A549 (cell line): Measurements from ENCODE around the gene MT2A. TPM values are rescaled to one million over a fixed set of nuclear protein-coding genes. Genes with fewer than 3 reads are reported as not detected.

Source experiments
- ATAC-seq, 2 experiments: fragments of 200-7000 bp in 1 of 2; fragments of >200 bp in 1 of 2; cut with Nextera tagmentation in 1 of 2; cut with Tn5 transposase in 1 of 2; 3 replicates each; pipeline versions ENCODE4 v1.8.0 to v1.9.1; 2018 to 2020; ENCODE audit warnings: mild to moderate bottlenecking in 1 of 2, moderate library complexity in 1 of 2
- CTCF ChIA-PET: fragments of 300-600 bp; sonication (Branson Sonifier 250); formaldehyde crosslinking; extraction: SDS; loops from one replicate; lab custom pipeline; 2021; ENCODE audit warnings: antibody characterized with exemption, inconsistent platforms; lab: Yijun Ruan, JAX
- POLR2A ChIA-PET: fragments of 350-600 bp; formaldehyde crosslinking; extraction: SDS; loops from one replicate; lab custom pipeline; 2021; ENCODE audit warnings: antibody characterized with exemption, inconsistent platforms; lab: Yijun Ruan, JAX
- DNase-seq, 2 experiments: peaks; one replicate each; pipeline versions ENCODE4 v3.0.0 to v3.0.0-alpha.2; 2011 to 2016; ENCODE audit warnings: low read depth in 1 of 2, low spot score in 1 of 2
- FAIRE-seq: peaks from 2 replicates; lab custom pipeline; 2011; peaks lifted over from hg19 to GRCh38; lab: Jason Lieb, UNC
- H3K27ac ChIP-seq, 2 experiments: fragments of >200 bp; sonication (Bioruptor Twin); formaldehyde crosslinking; 3 replicates each; pipeline ENCODE4 v1.5.1; 2016 to 2017
- H3K4me1 ChIP-seq: fragments of >200 bp; sonication (Bioruptor Twin); formaldehyde crosslinking; 3 replicates; pipeline ENCODE4 v1.6.1; 2016
- H3K4me2 ChIP-seq: fragments of >200 bp; sonication (Bioruptor Twin); formaldehyde crosslinking; 3 replicates; pipeline ENCODE4 v1.6.1; 2016
- H3K4me3 ChIP-seq: fragments of >200 bp; sonication (Bioruptor Twin); formaldehyde crosslinking; 3 replicates; pipeline ENCODE4 v1.5.1; 2016
- H3K9me3 ChIP-seq: fragments of >200 bp; sonication (Bioruptor Twin); formaldehyde crosslinking; 3 replicates; pipeline ENCODE4 v1.6.1; 2016
- BCL3 ChIP-seq: fragments of >200 bp; sonication (Bioruptor Twin); formaldehyde crosslinking; IDR thresholded peaks from 3 replicates; pipeline ENCODE4 v1.6.1; 2016
- CHD2 ChIP-seq: fragments of 150-350 bp; IDR thresholded peaks from 2 replicates; pipeline ENCODE4 v1.6.1; 2014; ENCODE audit warnings: low read length; ENCODE audit not compliant: partially characterized antibody
- CHD4 ChIP-seq: fragments of 200-600 bp; sonication (generic); IDR thresholded peaks from 2 replicates; pipeline ENCODE4 v1.6.1; 2016; ENCODE audit warnings: antibody characterized with exemption, mild to moderate bottlenecking, borderline replicate concordance
- EHF ChIP-seq: fragments of 250-450 bp; sonication (Bioruptor Pico); IDR thresholded peaks from 2 replicates; pipeline ENCODE4 v1.5.0; 2020; ENCODE audit warnings: mild to moderate bottlenecking
- EHMT2 ChIP-seq: fragments of 200-600 bp; sonication (generic); IDR thresholded peaks from 2 replicates; pipeline ENCODE4 v1.6.1; 2016; ENCODE audit warnings: antibody characterized with exemption, low read depth, mild to moderate bottlenecking, moderate library complexity
- EP300 ChIP-seq, 2 experiments: fragments of >200 bp; sonication (Bioruptor Twin); formaldehyde crosslinking; IDR thresholded peaks; 2 replicates in 1 of 2; 3 replicates in 1 of 2; pipeline ENCODE4 v1.6.1; 2016 to 2017
- ESRRA ChIP-seq: fragments of 150-350 bp; IDR thresholded peaks from 2 replicates; pipeline ENCODE4 v1.6.1; 2014; ENCODE audit warnings: mild to moderate bottlenecking, low read length, borderline replicate concordance
- GATA3 ChIP-seq: IDR thresholded peaks from 2 replicates; pipeline ENCODE4 v1.6.1; 2012; ENCODE audit warnings: borderline replicate concordance
- HES2 ChIP-seq: fragments of >200 bp; sonication (Bioruptor Twin); formaldehyde crosslinking; IDR thresholded peaks from 2 replicates; pipeline ENCODE4 v1.6.1; 2016
- HOXB5 ChIP-seq: fragments of 250-450 bp; sonication (Bioruptor Pico); IDR thresholded peaks from 2 replicates; pipeline ENCODE4 v1.5.0; 2020; ENCODE audit warnings: mild to moderate bottlenecking, moderate library complexity
- KDM1A ChIP-seq: fragments of 200-600 bp; sonication (generic); IDR thresholded peaks from 2 replicates; pipeline ENCODE4 v1.6.1; 2016; ENCODE audit warnings: low read depth, mild to moderate bottlenecking
- MAFK ChIP-seq: fragments of 450-650 bp; IDR thresholded peaks from 2 replicates; pipeline ENCODE4 v1.6.1; 2014; ENCODE audit not compliant: partially characterized antibody
- MAZ ChIP-seq: fragments of 150-350 bp; IDR thresholded peaks from 2 replicates; pipeline ENCODE4 v1.6.1; 2014; ENCODE audit warnings: antibody characterized with exemption, low read depth, low read length, borderline replicate concordance
- NFE2L2 ChIP-seq: fragments of 150-350 bp; conservative IDR thresholded peaks from 2 replicates; pipeline ENCODE4 v1.6.1; 2014; ENCODE audit warnings: low read length
- NPAS2 ChIP-seq: fragments of 250-450 bp; sonication (Bioruptor Pico); IDR thresholded peaks from 2 replicates; pipeline ENCODE4 v1.8.0; 2022; ENCODE audit warnings: mild to moderate bottlenecking, moderate library complexity, borderline replicate concordance
- NR3C1 ChIP-seq: fragments of >200 bp; sonication (Bioruptor Twin); formaldehyde crosslinking; IDR thresholded peaks from 3 replicates; pipeline ENCODE4 v1.6.1; 2017
- POLR2AphosphoS2 ChIP-seq: conservative IDR thresholded peaks from 2 replicates; pipeline ENCODE4 v1.6.1; 2012; ENCODE audit warnings: low read length, improper control_type of control experiment, inconsistent platforms
- RAD21 ChIP-seq, 2 experiments: fragments of >200 bp in 1 of 2; sonication (Bioruptor Twin) in 1 of 2; formaldehyde crosslinking in 1 of 2; IDR thresholded peaks in 1 of 2; conservative IDR thresholded peaks in 1 of 2; 2 replicates in 1 of 2; 3 replicates in 1 of 2; pipeline ENCODE4 v1.6.1; 2012 to 2018; ENCODE audit warnings: inconsistent platforms in 1 of 2
- RCOR1 ChIP-seq: fragments of 150-350 bp; IDR thresholded peaks from 2 replicates; pipeline ENCODE4 v1.6.1; 2014; ENCODE audit warnings: antibody characterized with exemption, low read length, low read depth
- RFX5 ChIP-seq: fragments of 450-650 bp; IDR thresholded peaks from 2 replicates; pipeline ENCODE4 v1.7.1; 2014; ENCODE audit warnings: antibody characterized with exemption, mild to moderate bottlenecking, moderate library complexity
- RNF2 ChIP-seq: fragments of 200-600 bp; sonication (generic); IDR thresholded peaks from 2 replicates; pipeline ENCODE4 v1.6.1; 2016; ENCODE audit warnings: low read depth, mild to moderate bottlenecking, antibody characterized with exemption, moderate library complexity, borderline replicate concordance
- SMC3 ChIP-seq: fragments of >200 bp; sonication (Bioruptor Twin); formaldehyde crosslinking; IDR thresholded peaks from 3 replicates; pipeline ENCODE4 v1.6.1; 2018; ENCODE audit warnings: inconsistent platforms
- TFCP2L1 ChIP-seq: fragments of 250-450 bp; sonication (Bioruptor Pico); IDR thresholded peaks from 2 replicates; pipeline ENCODE4 v1.5.0; 2021; ENCODE audit warnings: mild to moderate bottlenecking
- TP53 ChIP-seq: fragments of 250-450 bp; sonication (Bioruptor Pico); IDR thresholded peaks from 2 replicates; pipeline ENCODE4 v1.5.0; 2021; ENCODE audit warnings: mild to moderate bottlenecking, moderate library complexity
- WGBS: methylation state at CpG from one replicate; pipeline ENCODE4 v1.1.6; 2017; ENCODE audit errors: missing lambda C conversion rate; 5-methylcytosine and 5-hydroxymethylcytosine counted together
- polyA plus RNA-seq, 4 experiments: library from polyadenylated mRNA; depleted of rRNA in 3 of 4; stranded (reverse); fragments of >200 nt; fragmentation: RNase III in 1 of 4; extraction: RNeasy Plus Mini Kit Qiagen cat#74134 plus additional on column Dnase treatment in 1 of 4; gene quantifications; 2 replicates in 3 of 4; 3 replicates in 1 of 4; pipeline ENCODE4 v1.2.3, GENCODE V29; 2011 to 2017
- TF ChIP-seq, protein P1 (sequence below): fragments of 150-350 bp; IDR thresholded peaks from 2 replicates; pipeline ENCODE4 v1.6.1; 2014; ENCODE audit warnings: low read depth, mild to moderate bottlenecking, low read length
- TF ChIP-seq, protein P2 (sequence below): fragments of >200 bp; sonication (Bioruptor Twin); formaldehyde crosslinking; IDR thresholded peaks from 3 replicates; pipeline ENCODE4 v1.5.1; 2016
- TF ChIP-seq, protein P3 (sequence below): IDR thresholded peaks from 2 replicates; pipeline ENCODE4 v1.6.1; 2012
- TF ChIP-seq, protein P4 (sequence below): IDR thresholded peaks from 2 replicates; pipeline ENCODE4 v1.6.1; 2012; ENCODE audit warnings: low read depth, borderline replicate concordance
- TF ChIP-seq, protein P5 (sequence below): fragments of 250-450 bp; sonication (Bioruptor Pico); IDR thresholded peaks from 2 replicates; pipeline ENCODE4 v1.5.0; 2021; ENCODE audit warnings: mild to moderate bottlenecking, moderate library complexity, borderline replicate concordance

MT2A gene
- polyA plus RNA-seq, 2 of the 4 experiments (the other 2 are of a cell fraction) = 39.1 to 305 TPM

DNA sequence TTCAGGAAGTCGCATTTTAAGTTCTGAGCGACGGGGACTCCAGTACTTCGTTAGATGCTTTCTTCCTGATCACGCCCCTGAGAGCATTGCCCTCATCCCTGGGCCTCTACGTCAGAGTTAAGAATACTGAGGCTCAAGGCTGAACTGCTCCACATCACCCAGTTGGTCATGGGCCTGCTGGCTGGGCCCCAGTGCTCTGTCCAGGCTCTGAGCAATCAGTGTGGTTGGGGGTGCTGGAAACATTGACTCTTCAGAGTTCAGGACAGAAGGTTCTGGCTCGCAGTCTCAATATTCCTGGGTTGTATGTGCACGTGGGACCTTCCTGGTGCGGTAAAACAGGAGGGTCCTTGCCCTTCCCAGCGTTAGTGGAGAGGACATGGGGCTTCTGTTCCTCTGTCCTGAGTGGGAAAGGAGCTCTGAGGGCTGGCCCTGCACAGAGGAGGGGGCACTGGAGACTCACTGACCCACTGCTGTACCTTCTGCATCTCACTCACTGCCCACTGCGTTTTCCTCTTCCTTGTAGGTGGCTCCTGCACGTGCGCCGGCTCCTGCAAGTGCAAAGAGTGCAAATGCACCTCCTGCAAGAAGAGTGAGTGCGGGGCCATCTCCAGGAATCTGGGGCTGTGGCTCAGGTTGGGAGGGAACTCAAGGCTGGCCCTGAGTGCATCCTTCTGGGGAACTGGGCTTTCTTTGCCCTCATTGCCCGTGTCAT lies 17.7 kb downstream of the MT2A start:
- H3K4me3 ChIP-seq = no peak overlapping the region
- no peaks in the 10 kb centered on the region for H3K9me3 ChIP-seq
- DNase-seq = no peak
- H3K4me1 ChIP-seq = peaks cover 14% of the 10 kb centered on the region
- no peak overlapping the region for H3K4me2 ChIP-seq
- ChIA-PET POLR2A (interaction anchor here (1.7 kb wide), 1 partner anchor 17 kb away, joined by 19 read pairs; the partner anchor contains the start of gene MT2A), CTCF (interaction anchor here (0.8 to 5.3 kb wide), 7 partner anchors 13 to 112 kb away, joined by 3 to 18 read pairs (median 3); partner anchors contain the start of gene MT1A)
- peak overlapping the region in 1 of 2 experiments; percentile 86; a peak in 4 of 6 replicates for H3K27ac ChIP-seq
- WGBS = 91% methylated on average over 16 of the region's 16 CpGs
- FAIRE-seq = no peak
- peak; percentile 15 to 22; a peak in 2 of 6 replicates for ATAC-seq
- TF ChIP-seq BCL3 = no peak
- TF ChIP-seq SMC3 = no peak
- TF ChIP-seq CHD4 = no peak
- no peak for TF ChIP-seq HES2
- no peak for TF ChIP-seq EHF (CRISPR knock-in tag)
- TF ChIP-seq ESRRA = no peak
- TF ChIP-seq RFX5 = no peak
- TF ChIP-seq NR3C1 = no peak
- TF ChIP-seq, protein P1, sequence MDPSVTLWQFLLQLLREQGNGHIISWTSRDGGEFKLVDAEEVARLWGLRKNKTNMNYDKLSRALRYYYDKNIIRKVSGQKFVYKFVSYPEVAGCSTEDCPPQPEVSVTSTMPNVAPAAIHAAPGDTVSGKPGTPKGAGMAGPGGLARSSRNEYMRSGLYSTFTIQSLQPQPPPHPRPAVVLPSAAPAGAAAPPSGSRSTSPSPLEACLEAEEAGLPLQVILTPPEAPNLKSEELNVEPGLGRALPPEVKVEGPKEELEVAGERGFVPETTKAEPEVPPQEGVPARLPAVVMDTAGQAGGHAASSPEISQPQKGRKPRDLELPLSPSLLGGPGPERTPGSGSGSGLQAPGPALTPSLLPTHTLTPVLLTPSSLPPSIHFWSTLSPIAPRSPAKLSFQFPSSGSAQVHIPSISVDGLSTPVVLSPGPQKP = no peak
- TF ChIP-seq NFE2L2 = no peak
- TF ChIP-seq, protein P2, sequence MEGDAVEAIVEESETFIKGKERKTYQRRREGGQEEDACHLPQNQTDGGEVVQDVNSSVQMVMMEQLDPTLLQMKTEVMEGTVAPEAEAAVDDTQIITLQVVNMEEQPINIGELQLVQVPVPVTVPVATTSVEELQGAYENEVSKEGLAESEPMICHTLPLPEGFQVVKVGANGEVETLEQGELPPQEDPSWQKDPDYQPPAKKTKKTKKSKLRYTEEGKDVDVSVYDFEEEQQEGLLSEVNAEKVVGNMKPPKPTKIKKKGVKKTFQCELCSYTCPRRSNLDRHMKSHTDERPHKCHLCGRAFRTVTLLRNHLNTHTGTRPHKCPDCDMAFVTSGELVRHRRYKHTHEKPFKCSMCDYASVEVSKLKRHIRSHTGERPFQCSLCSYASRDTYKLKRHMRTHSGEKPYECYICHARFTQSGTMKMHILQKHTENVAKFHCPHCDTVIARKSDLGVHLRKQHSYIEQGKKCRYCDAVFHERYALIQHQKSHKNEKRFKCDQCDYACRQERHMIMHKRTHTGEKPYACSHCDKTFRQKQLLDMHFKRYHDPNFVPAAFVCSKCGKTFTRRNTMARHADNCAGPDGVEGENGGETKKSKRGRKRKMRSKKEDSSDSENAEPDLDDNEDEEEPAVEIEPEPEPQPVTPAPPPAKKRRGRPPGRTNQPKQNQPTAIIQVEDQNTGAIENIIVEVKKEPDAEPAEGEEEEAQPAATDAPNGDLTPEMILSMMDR = no peak
- no peak for TF ChIP-seq EHMT2
- TF ChIP-seq CHD2 = no peak
- no peak for TF ChIP-seq POLR2AphosphoS2
- TF ChIP-seq, protein P3, sequence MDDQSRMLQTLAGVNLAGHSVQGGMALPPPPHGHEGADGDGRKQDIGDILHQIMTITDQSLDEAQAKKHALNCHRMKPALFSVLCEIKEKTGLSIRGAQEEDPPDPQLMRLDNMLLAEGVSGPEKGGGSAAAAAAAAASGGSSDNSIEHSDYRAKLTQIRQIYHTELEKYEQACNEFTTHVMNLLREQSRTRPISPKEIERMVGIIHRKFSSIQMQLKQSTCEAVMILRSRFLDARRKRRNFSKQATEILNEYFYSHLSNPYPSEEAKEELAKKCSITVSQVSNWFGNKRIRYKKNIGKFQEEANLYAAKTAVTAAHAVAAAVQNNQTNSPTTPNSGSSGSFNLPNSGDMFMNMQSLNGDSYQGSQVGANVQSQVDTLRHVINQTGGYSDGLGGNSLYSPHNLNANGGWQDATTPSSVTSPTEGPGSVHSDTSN = no peak
- no peak for TF ChIP-seq EP300 (IDR thresholded peaks at IDR 0.05)
- no peak for TF ChIP-seq RNF2
- TF ChIP-seq, protein P4, sequence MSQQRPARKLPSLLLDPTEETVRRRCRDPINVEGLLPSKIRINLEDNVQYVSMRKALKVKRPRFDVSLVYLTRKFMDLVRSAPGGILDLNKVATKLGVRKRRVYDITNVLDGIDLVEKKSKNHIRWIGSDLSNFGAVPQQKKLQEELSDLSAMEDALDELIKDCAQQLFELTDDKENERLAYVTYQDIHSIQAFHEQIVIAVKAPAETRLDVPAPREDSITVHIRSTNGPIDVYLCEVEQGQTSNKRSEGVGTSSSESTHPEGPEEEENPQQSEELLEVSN = no peak
- no peak for TF ChIP-seq NPAS2 (CRISPR knock-in tag)

- FAIRE-seq (no peak), ATAC-seq (peak in 1 of 2 experiments; percentile 41; a peak in 3 of 6 replicates), DNase-seq (no peak)
- H3K27ac ChIP-seq = peak overlapping the region; percentile 72 to 86
- ChIA-PET POLR2A (interaction anchor here (0.9 to 1.7 kb wide), 2 partner anchors 15 to 18 kb away, joined by 3 to 19 read pairs; partner anchors contain the start of gene MT2A), CTCF (interaction anchor here (0.8 to 5.3 kb wide), 4 partner anchors 16 to 23 kb away, joined by 3 to 18 read pairs (median 4); partner anchors contain the start of gene MT2A)
- H3K4me2 ChIP-seq = peak overlapping the region; percentile 65
- peaks cover 14% of the 10 kb centered on the region for H3K4me1 ChIP-seq
- H3K9me3 ChIP-seq = no peaks in the 10 kb centered on the region
- WGBS = 80% methylated on average over 7 of the region's 7 CpGs
- no peak overlapping the region for H3K4me3 ChIP-seq
- no peak for TF ChIP-seq EP300 (IDR thresholded peaks at IDR 0.05)
- no peak for TF ChIP-seq TP53 (CRISPR knock-in tag)
- TF ChIP-seq, protein P5, sequence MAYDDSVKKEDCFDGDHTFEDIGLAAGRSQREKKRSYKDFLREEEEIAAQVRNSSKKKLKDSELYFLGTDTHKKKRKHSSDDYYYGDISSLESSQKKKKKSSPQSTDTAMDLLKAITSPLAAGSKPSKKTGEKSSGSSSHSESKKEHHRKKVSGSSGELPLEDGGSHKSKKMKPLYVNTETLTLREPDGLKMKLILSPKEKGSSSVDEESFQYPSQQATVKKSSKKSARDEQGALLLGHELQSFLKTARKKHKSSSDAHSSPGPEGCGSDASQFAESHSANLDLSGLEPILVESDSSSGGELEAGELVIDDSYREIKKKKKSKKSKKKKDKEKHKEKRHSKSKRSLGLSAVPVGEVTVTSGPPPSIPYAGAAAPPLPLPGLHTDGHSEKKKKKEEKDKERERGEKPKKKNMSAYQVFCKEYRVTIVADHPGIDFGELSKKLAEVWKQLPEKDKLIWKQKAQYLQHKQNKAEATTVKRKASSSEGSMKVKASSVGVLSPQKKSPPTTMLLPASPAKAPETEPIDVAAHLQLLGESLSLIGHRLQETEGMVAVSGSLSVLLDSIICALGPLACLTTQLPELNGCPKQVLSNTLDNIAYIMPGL (CRISPR knock-in tag) = no peak
- TF ChIP-seq RAD21 (conservative IDR thresholded peaks at IDR 0.05 in 1 of 2, IDR thresholded peaks at IDR 0.05 in 1 of 2) = no peak
- no peak for TF ChIP-seq TFCP2L1 (CRISPR knock-in tag)
- TF ChIP-seq HOXB5 = no peak
- TF ChIP-seq MAZ = no peak
- TF ChIP-seq RCOR1 = no peak
- no peak for TF ChIP-seq GATA3
- TF ChIP-seq KDM1A = no peak
- TF ChIP-seq MAFK = no peak
Measured at GRCh38 chr16:56626685-56627084, 18.3 kb downstream of the MT2A start.
